Measurements from ENCODE around the gene KCNK2. TPM values are rescaled to one million over a fixed set of nuclear protein-coding genes. Genes with fewer than 3 reads are reported as not detected.

Gene KCNK2
- total RNA-seq, 1 experiment from 2014 or later, result 0.15 TPM

GRCh38 chr1:215118081-215118480 lies 35.5 kb downstream of the KCNK2 start (continued):
- TF ChIP-seq AR (CRISPR knock-in tag; IDR thresholded peaks at IDR 0.05), result no peak
- no peak for TF ChIP-seq STAT6 (CRISPR knock-in tag; conservative IDR thresholded peaks at IDR 0.05; ENCODE audit: low read depth)

GRCh38 chr1:215119056-215119455 lies 36.5 kb downstream of the KCNK2 start:
- TF ChIP-seq ZNF396 (CRISPR knock-in tag; IDR thresholded peaks at IDR 0.05; ENCODE audit: borderline replicate concordance), result no peak
- no peak for TF ChIP-seq EMX1 (CRISPR knock-in tag; IDR thresholded peaks at IDR 0.05)
- no peak for TF ChIP-seq PRDM15 (CRISPR knock-in tag; IDR thresholded peaks at IDR 0.05)
- no peak for TF ChIP-seq E2F5 (CRISPR knock-in tag; IDR thresholded peaks at IDR 0.05)
- TF ChIP-seq KAT7 (CRISPR knock-in tag; IDR thresholded peaks at IDR 0.05; ENCODE audit: borderline replicate concordance), result no peak
- no peak for TF ChIP-seq JAZF1 (CRISPR knock-in tag; IDR thresholded peaks at IDR 0.05)
- TF ChIP-seq ZNF416 (CRISPR knock-in tag; IDR thresholded peaks at IDR 0.05), result no peak
- Mint-ChIP-seq H3K9me3 (no peaks in the 10 kb centered on the region), H3K36me3 (no peaks in the 10 kb centered on the region), H3K27ac (no peak overlapping the region), H3K4me3 (no peak overlapping the region), H3K27me3 (ENCODE audit: low read depth) (no peaks in the 10 kb centered on the region), H3K4me1 (peaks cover 4% of the 10 kb centered on the region; the same call in 1 of the 2 replicates)
- ChIA-PET CTCF (interaction anchor here (1.5 kb wide), 1 partner anchor 43 kb away, joined by 3 read pairs; no protein-coding TSS in a partner anchor), POLR2A (no interaction called here)
- no peak for DNase-seq (ENCODE audit: low spot score)
- ATAC-seq, result no peak

GRCh38 chr1:215119719-215120365 lies 37.3 kb downstream of the KCNK2 start:
- ChIA-PET POLR2A (interaction anchor here (0.5 kb wide), 1 partner anchor 28 kb away, joined by 3 read pairs; no protein-coding TSS in a partner anchor), CTCF (interaction anchor here (1.5 kb wide), 1 partner anchor 44 kb away, joined by 3 read pairs; no protein-coding TSS in a partner anchor)
- DNase-seq (ENCODE audit: low spot score) (no peak), ATAC-seq (no peak)
- H3K36me3 Mint-ChIP-seq, result no peaks in the 10 kb centered on the region
- no peak overlapping the region for H3K4me3 Mint-ChIP-seq
- H3K27me3 Mint-ChIP-seq (ENCODE audit: low read depth), result no peaks in the 10 kb centered on the region
- peaks cover 4% of the 10 kb centered on the region; the same call in 1 of the 2 replicates for H3K4me1 Mint-ChIP-seq
- H3K9me3 Mint-ChIP-seq, result no peaks in the 10 kb centered on the region
- H3K27ac Mint-ChIP-seq, result no peak overlapping the region
- TF ChIP-seq MYBL2 (CRISPR knock-in tag; IDR thresholded peaks at IDR 0.05) (no peak), MXD4 (CRISPR knock-in tag; IDR thresholded peaks at IDR 0.05; ENCODE audit: borderline replicate concordance) (no peak), CREM (CRISPR knock-in tag; IDR thresholded peaks at IDR 0.05) (no peak), HMGA2 (CRISPR knock-in tag; IDR thresholded peaks at IDR 0.05) (no peak), ATF2 (CRISPR knock-in tag; IDR thresholded peaks at IDR 0.05; ENCODE audit: borderline replicate concordance, low read depth) (no peak), ZNF138 (CRISPR knock-in tag; conservative IDR thresholded peaks at IDR 0.05) (no peak), NFATC4 (CRISPR knock-in tag; IDR thresholded peaks at IDR 0.05) (no peak), ZSCAN18 (CRISPR knock-in tag; IDR thresholded peaks at IDR 0.05) (no peak), TP53 (CRISPR knock-in tag; IDR thresholded peaks at IDR 0.05) (no peak)
